Caco-2 (cell line): Measurements from ENCODE around the gene SART3. TPM values are rescaled to one million over a fixed set of nuclear protein-coding genes. Genes with fewer than 3 reads are reported as not detected.

Source experiments
- BruUV-seq: library from RNA; stranded (reverse); fragments of 400-500 nt; replicated peaks from 2 replicates; lab custom pipeline; 2021; lab: Mats Ljungman, UMichigan
- CTCF ChIA-PET: fragments of 300-600 bp; sonication (Branson Sonifier 250); formaldehyde crosslinking; loops from one replicate; lab custom pipeline; 2022; ENCODE audit warnings: antibody characterized with exemption; lab: Charles Lee
- POLR2A ChIA-PET: fragments of 300-600 bp; sonication (Branson Sonifier 250); formaldehyde crosslinking; loops from one replicate; lab custom pipeline; 2022; ENCODE audit warnings: antibody characterized with exemption; lab: Charles Lee
- DNase-seq, 2 experiments: peaks; one replicate each; pipeline versions ENCODE4 v3.0.0 to v3.0.0-alpha.2; 2020 to 2022
- H3K27me3 ChIP-seq: replicated peaks from 2 replicates; pipeline ENCODE4 v1.6.0; 2011; ENCODE audit warnings: low read length; ENCODE audit not compliant: control insufficient read depth, insufficient read depth
- H3K36me3 ChIP-seq: 2 replicates; pipeline ENCODE4 v1.5.1; 2011; ENCODE audit warnings: low read length; ENCODE audit not compliant: control insufficient read depth, insufficient read depth
- H3K4me1 ChIP-seq: fragments of 250-450 bp; sonication (Bioruptor Pico); 2 replicates; pipeline ENCODE4 v1.5.1; 2020; ENCODE audit warnings: mild to moderate bottlenecking
- H3K4me3 ChIP-seq: 2 replicates; pipeline ENCODE4 v1.5.1; 2011; ENCODE audit warnings: low read depth, mild to moderate bottlenecking, control low read depth, low read length
- H3K9me3 ChIP-seq: fragments of 250-450 bp; sonication (Bioruptor Pico); 2 replicates; pipeline ENCODE4 v1.5.1; 2020; ENCODE audit warnings: mild to moderate bottlenecking, moderate library complexity
- H3K27ac Mint-ChIP-seq: one replicate; pipeline ENCODE4 v1.8.0; 2022; ENCODE audit warnings: mixed read lengths; ENCODE audit not compliant: unreplicated experiment
- H3K27me3 Mint-ChIP-seq: one replicate; pipeline ENCODE4 v1.8.0; 2022; ENCODE audit warnings: mixed read lengths; ENCODE audit not compliant: insufficient read depth, unreplicated experiment
- H3K36me3 Mint-ChIP-seq: one replicate; pipeline ENCODE4 v1.8.0; 2022; ENCODE audit warnings: mild to moderate bottlenecking, mixed read lengths; ENCODE audit not compliant: insufficient read depth, unreplicated experiment
- H3K4me1 Mint-ChIP-seq: one replicate; pipeline ENCODE4 v1.8.0; 2022; ENCODE audit warnings: low read depth, mixed read lengths; ENCODE audit not compliant: unreplicated experiment
- H3K4me3 Mint-ChIP-seq: one replicate; pipeline ENCODE4 v1.8.0; 2022; ENCODE audit warnings: mild to moderate bottlenecking, moderate library complexity, mixed read lengths; ENCODE audit not compliant: unreplicated experiment
- H3K9me3 Mint-ChIP-seq: one replicate; pipeline ENCODE4 v1.8.0; 2022; ENCODE audit warnings: mixed read lengths; ENCODE audit not compliant: unreplicated experiment
- intact Hi-C: fragments of 100-400 bp; cut with micrococcal nuclease; formaldehyde crosslinking; loops from one replicate; pipeline ENCODE4 v1.10.0; 2022; ENCODE audit not compliant: unreplicated experiment
- total RNA-seq: library from RNA; stranded (reverse); gene quantifications from 2 replicates; pipeline ENCODE4 v1.2.3, GENCODE V29; 2022
- TF ChIP-seq, protein P1 (sequence below), 2 experiments: fragments of 200-600 bp in 1 of 2; IDR thresholded peaks; 1 replicate in 1 of 2; 2 replicates in 1 of 2; pipeline versions ENCODE4 v1.5.1 to v1.8.0; 2011 to 2022; ENCODE audit warnings: antibody characterized with exemption in 1 of 2, control low read depth in 1 of 2, inconsistent platforms in 1 of 2, low read depth in 1 of 2, low read length in 1 of 2, mild to moderate bottlenecking in 1 of 2, moderate library complexity in 1 of 2; ENCODE audit not compliant: insufficient read depth in 1 of 2, severe bottlenecking in 1 of 2, unreplicated experiment in 1 of 2

SART3 gene
- total RNA-seq, 1 experiment from 2014 or later, result 77.3 TPM

DNA sequence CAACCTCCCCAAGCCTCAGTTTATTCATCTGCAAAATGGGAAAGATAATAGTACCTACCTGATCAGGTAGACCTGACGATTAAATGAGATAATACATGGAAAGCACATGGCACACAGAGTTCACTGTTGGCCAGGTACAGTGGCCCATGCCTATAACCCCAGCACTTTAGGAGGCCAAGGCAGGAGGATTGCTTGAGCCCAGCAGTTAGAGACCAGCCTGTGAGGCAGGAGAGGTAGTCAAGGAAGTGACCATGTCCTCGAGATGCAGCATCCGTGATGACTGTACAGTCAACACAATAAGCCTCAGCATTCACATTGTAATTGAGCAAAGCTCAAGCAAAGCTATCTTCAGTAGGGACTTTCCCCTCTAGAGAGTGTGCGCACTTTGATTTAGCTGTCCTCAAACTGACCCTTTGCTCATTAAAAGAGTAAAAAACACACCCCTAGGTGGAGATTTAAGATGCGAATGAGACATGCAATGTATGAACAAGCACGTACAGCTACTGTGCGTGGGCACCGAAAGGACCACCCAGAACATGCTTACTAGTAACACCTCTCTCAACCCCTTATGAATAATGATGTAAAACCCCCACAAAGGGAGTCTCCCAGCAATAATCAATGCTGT lies 11.3 kb upstream of the SART3 start:
- no TSS peak for BruUV-seq
- Mint-ChIP-seq H3K4me1 (no peaks in the 10 kb centered on the region), H3K27ac (no peak overlapping the region), H3K4me3 (no peak overlapping the region), H3K9me3 (no peaks in the 10 kb centered on the region), H3K36me3 (peaks cover 13% of the 10 kb centered on the region), H3K27me3 (peaks cover 4% of the 10 kb centered on the region)
- Histone ChIP-seq H3K36me3 (no peaks in the 10 kb centered on the region), H3K4me1 (no peaks in the 10 kb centered on the region), H3K27me3 (no peaks in the 10 kb centered on the region), H3K4me3 (no peak overlapping the region), H3K9me3 (no peaks in the 10 kb centered on the region)
- no peak for DNase-seq
- ChIA-PET POLR2A (no interaction called here), CTCF (no interaction called here)
- intact Hi-C loops, result no loop called here
- TF ChIP-seq, protein P1, sequence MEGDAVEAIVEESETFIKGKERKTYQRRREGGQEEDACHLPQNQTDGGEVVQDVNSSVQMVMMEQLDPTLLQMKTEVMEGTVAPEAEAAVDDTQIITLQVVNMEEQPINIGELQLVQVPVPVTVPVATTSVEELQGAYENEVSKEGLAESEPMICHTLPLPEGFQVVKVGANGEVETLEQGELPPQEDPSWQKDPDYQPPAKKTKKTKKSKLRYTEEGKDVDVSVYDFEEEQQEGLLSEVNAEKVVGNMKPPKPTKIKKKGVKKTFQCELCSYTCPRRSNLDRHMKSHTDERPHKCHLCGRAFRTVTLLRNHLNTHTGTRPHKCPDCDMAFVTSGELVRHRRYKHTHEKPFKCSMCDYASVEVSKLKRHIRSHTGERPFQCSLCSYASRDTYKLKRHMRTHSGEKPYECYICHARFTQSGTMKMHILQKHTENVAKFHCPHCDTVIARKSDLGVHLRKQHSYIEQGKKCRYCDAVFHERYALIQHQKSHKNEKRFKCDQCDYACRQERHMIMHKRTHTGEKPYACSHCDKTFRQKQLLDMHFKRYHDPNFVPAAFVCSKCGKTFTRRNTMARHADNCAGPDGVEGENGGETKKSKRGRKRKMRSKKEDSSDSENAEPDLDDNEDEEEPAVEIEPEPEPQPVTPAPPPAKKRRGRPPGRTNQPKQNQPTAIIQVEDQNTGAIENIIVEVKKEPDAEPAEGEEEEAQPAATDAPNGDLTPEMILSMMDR (IDR thresholded peaks at IDR 0.05; ENCODE audit: insufficient read depth in 1 of 2, low read depth in 1 of 2, low read length in 1 of 2, severe bottlenecking in 1 of 2, unreplicated experiment in 1 of 2), result no peak

DNA sequence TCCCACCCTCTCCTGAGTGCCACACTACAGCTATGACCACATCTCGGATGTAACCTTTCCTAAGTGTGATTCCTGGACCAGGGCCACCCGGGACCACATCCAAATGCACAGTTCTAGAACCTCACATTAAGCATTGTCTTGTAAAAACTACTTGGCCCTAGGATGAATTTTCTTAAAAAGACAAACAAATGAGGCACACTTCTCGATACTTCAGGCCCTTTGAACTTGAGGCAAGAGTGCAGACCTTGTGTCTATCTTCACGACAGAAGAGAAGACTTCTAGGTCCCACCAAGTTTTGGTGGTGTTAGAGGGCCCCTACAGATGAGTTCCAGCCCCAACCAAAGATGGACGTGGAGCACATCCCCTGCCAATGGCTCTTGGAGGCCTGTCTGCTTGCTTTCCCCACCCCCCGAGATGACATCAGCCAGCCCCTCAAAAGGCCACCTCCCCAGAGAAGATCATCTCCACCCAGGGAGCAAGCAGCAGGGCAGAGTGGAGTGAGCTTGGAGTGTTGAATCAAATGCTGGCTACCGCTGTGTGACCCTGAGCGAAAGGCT lies 10.7 kb upstream of the SART3 start:
- peaks cover 15% of the 10 kb centered on the region for H3K36me3 Mint-ChIP-seq
- Histone ChIP-seq H3K4me3 (no peak overlapping the region), H3K27me3 (no peaks in the 10 kb centered on the region), H3K36me3 (peaks cover under 1% of the 10 kb centered on the region), H3K4me1 (no peaks in the 10 kb centered on the region), H3K9me3 (no peaks in the 10 kb centered on the region)
- ChIA-PET POLR2A (no interaction called here), CTCF (interaction anchor here (1.1 kb wide), 1 partner anchor 48 kb away, joined by 3 read pairs; no protein-coding TSS in a partner anchor)
- H3K27ac Mint-ChIP-seq, result no peak overlapping the region
- peaks cover 4% of the 10 kb centered on the region for H3K27me3 Mint-ChIP-seq
- no peak overlapping the region for H3K4me3 Mint-ChIP-seq
- no peaks in the 10 kb centered on the region for H3K4me1 Mint-ChIP-seq
- TF ChIP-seq, protein P1 (IDR thresholded peaks at IDR 0.05; ENCODE audit: insufficient read depth in 1 of 2, low read depth in 1 of 2, low read length in 1 of 2, severe bottlenecking in 1 of 2, unreplicated experiment in 1 of 2), result no peak
- intact Hi-C loops, result no loop called here
- no peak for DNase-seq
- H3K9me3 Mint-ChIP-seq, result no peaks in the 10 kb centered on the region
- no TSS peak for BruUV-seq

DNA sequence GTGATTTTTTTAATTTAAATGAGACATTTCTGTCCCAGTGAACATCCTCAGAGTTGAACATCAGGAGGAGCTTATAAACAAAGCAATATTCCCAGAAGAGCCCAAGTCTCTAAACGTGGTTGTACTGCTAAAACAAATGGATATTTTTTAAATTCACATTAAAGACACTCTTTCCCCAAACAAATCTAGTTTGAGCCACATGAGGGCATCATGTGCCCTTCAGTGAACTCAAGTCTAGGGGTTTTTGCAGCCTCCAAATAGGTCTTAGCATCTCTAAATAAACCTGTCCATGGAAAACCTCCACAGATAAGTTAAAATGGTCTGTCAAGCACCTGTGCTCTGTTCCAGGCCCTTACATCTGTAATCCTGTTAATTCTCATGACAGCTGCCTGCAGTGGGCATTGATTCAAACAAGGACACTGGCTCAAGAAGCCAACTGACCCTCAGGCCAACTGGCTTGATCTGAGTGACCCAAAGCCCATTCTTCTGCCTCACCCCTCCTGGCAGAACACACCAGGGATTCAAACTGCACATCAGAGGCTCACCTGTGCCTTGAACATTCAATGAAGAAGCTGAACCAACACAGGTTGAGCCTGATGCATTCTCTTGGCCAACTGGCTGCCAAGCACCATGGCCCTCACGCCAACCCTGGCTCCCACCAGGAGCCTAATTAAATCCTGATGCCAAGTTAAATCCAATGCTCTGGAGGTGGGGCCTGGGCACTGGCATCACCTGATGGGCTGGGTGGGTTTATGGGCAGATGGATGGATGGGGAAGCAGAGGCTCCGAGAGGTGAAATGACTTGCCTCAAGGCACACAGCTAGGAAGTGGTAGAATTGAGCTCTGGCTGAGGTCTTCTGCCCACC lies 10.0 kb upstream of the SART3 start:
- no peaks in the 10 kb centered on the region for H3K4me1 ChIP-seq
- no peak overlapping the region for H3K4me3 ChIP-seq
- no peak overlapping the region for H3K4me3 Mint-ChIP-seq
- POLR2A ChIA-PET, result no interaction called here
- H3K27ac Mint-ChIP-seq, result no peak overlapping the region
- no peaks in the 10 kb centered on the region for H3K9me3 Mint-ChIP-seq
- no TSS peak for BruUV-seq
- H3K36me3 Mint-ChIP-seq, result peaks cover 15% of the 10 kb centered on the region
- no peaks in the 10 kb centered on the region for H3K4me1 Mint-ChIP-seq
- peaks cover 4% of the 10 kb centered on the region for H3K27me3 Mint-ChIP-seq
- DNase-seq, result no peak
- no peaks in the 10 kb centered on the region for H3K27me3 ChIP-seq
- intact Hi-C loops, result loop anchor here (1.0 kb wide), 1 partner anchor 47 kb away; no protein-coding TSS in a partner anchor
- TF ChIP-seq, protein P1 (IDR thresholded peaks at IDR 0.05; ENCODE audit: insufficient read depth in 1 of 2, low read depth in 1 of 2, low read length in 1 of 2, severe bottlenecking in 1 of 2, unreplicated experiment in 1 of 2), result no peak
- CTCF ChIA-PET, result interaction anchor here (1.1 kb wide), 1 partner anchor 48 kb away, joined by 3 read pairs; no protein-coding TSS in a partner anchor
- H3K36me3 ChIP-seq, result peaks cover 2% of the 10 kb centered on the region
- no peaks in the 10 kb centered on the region for H3K9me3 ChIP-seq
